Measurements from ENCODE around the gene GIGYF1. TPM values are rescaled to one million over a fixed set of nuclear protein-coding genes. Genes with fewer than 3 reads are reported as not detected.

The GIGYF1 gene
- total and polyA plus RNA-seq, 2 of the 13 experiments (the other 11 are each of a cell fraction or from before 2014, with no cell fraction given) = 7.6 to 16.1 TPM

DNA sequence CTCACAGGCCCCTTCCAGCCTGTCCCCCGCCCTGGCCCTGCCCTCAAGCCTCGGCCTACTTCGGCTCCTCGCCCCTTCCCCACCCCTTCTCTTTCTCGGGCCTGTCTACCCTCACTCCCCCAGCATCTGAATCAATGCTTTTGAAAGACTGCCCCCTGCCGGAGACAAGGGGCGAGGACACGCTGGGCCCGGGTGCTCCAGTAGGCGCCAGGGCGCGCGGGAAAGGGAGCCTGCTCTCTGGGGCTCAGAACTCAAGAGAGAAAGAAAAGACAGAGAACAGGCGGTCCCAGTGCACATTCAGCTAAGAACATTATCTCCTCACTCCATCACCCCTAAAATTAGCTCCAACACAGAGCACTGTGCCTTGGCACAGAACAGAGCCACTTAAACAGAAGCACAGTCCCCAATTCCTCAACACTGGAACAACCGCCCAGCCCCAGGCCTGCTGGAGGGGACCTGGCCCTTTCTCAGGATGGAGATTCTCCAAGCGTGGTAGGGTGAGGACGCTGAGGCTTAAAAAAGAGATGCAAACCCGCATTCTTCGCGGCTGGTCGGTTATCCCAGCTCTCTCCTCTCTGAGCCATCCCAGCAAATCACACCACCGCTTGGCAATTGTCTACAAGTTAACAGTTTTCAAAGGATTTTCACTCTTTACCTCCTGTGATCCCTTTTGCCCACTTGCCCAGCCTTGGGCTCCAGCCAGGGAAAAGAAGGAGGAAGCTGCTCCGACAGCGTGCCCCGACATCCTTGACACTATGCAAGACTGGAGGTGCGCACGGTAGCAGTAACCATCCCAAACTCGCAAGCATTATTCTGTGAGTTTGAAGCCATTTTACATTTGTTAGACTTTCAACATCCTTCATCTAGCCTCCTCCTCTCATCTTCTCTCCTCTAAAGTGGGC lies 2.1 kb downstream of the GIGYF1 start (continued):
- TF ChIP-seq FOXC1 (CRISPR knock-in tag; IDR thresholded peaks at IDR 0.05; ENCODE audit: borderline replicate concordance) (peak; percentile 37; the same call in 1 of the 2 replicates), ZNF672 (CRISPR knock-in tag; IDR thresholded peaks at IDR 0.05) (no peak), CCDC6 (CRISPR knock-in tag; IDR thresholded peaks at IDR 0.05) (no peak), ZNF20 (CRISPR knock-in tag; IDR thresholded peaks at IDR 0.05) (no peak), HNRNPUL1 (IDR thresholded peaks at IDR 0.05; ENCODE audit: low read depth, low read length) (no peak), SP5 (CRISPR knock-in tag; IDR thresholded peaks at IDR 0.05; ENCODE audit: borderline replicate concordance, low read depth) (no peak), TGIF2 (CRISPR knock-in tag; IDR thresholded peaks at IDR 0.05) (0 out of 2 replicates have a peak, but pooled peaks have one; percentile 22), ZNF720 (CRISPR knock-in tag; IDR thresholded peaks at IDR 0.05) (no peak), EED (CRISPR knock-in tag; IDR thresholded peaks at IDR 0.05) (no peak), POGZ (CRISPR knock-in tag; IDR thresholded peaks at IDR 0.05) (no peak), MEIS2 (CRISPR knock-in tag; IDR thresholded peaks at IDR 0.05) (no peak), HMGA1 (CRISPR knock-in tag; conservative IDR thresholded peaks at IDR 0.05) (no peak), ZNF749 (CRISPR knock-in tag; IDR thresholded peaks at IDR 0.05; ENCODE audit: borderline replicate concordance) (0 out of 2 replicates have a peak, but pooled peaks have one; percentile 23)
- TF ChIP-seq, protein P1, sequence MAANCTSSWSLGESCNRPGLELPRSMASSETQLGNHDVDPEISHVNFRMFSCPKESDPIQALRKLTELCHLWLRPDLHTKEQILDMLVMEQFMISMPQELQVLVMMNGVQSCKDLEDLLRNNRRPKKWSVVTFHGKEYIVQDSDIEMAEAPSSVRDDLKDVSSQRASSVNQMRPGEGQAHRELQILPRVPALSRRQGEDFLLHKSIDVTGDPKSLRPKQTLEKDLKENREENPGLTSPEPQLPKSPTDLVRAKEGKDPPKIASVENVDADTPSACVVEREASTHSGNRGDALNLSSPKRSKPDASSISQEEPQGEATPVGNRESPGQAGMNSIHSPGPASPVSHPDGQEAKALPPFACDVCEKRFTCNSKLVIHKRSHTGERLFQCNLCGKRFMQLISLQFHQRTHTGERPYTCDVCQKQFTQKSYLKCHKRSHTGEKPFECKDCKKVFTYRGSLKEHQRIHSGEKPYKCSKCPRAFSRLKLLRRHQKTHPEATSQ (CRISPR knock-in tag; IDR thresholded peaks at IDR 0.05; ENCODE audit: borderline replicate concordance) = no peak
- TF ChIP-seq, protein P2, sequence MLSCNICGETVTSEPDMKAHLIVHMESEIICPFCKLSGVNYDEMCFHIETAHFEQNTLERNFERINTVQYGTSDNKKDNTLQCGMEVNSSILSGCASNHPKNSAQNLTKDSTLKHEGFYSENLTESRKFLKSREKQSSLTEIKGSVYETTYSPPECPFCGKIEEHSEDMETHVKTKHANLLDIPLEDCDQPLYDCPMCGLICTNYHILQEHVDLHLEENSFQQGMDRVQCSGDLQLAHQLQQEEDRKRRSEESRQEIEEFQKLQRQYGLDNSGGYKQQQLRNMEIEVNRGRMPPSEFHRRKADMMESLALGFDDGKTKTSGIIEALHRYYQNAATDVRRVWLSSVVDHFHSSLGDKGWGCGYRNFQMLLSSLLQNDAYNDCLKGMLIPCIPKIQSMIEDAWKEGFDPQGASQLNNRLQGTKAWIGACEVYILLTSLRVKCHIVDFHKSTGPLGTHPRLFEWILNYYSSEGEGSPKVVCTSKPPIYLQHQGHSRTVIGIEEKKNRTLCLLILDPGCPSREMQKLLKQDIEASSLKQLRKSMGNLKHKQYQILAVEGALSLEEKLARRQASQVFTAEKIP (CRISPR knock-in tag; IDR thresholded peaks at IDR 0.05; ENCODE audit: borderline replicate concordance) = no peak
- TF ChIP-seq, protein P3, sequence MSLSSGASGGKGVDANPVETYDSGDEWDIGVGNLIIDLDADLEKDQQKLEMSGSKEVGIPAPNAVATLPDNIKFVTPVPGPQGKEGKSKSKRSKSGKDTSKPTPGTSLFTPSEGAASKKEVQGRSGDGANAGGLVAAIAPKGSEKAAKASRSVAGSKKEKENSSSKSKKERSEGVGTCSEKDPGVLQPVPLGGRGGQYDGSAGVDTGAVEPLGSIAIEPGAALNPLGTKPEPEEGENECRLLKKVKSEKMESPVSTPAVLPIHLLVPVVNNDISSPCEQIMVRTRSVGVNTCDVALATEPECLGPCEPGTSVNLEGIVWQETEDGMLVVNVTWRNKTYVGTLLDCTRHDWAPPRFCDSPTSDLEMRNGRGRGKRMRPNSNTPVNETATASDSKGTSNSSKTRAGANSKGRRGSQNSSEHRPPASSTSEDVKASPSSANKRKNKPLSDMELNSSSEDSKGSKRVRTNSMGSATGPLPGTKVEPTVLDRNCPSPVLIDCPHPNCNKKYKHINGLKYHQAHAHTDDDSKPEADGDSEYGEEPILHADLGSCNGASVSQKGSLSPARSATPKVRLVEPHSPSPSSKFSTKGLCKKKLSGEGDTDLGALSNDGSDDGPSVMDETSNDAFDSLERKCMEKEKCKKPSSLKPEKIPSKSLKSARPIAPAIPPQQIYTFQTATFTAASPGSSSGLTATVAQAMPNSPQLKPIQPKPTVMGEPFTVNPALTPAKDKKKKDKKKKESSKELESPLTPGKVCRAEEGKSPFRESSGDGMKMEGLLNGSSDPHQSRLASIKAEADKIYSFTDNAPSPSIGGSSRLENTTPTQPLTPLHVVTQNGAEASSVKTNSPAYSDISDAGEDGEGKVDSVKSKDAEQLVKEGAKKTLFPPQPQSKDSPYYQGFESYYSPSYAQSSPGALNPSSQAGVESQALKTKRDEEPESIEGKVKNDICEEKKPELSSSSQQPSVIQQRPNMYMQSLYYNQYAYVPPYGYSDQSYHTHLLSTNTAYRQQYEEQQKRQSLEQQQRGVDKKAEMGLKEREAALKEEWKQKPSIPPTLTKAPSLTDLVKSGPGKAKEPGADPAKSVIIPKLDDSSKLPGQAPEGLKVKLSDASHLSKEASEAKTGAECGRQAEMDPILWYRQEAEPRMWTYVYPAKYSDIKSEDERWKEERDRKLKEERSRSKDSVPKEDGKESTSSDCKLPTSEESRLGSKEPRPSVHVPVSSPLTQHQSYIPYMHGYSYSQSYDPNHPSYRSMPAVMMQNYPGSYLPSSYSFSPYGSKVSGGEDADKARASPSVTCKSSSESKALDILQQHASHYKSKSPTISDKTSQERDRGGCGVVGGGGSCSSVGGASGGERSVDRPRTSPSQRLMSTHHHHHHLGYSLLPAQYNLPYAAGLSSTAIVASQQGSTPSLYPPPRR (CRISPR knock-in tag; IDR thresholded peaks at IDR 0.05; ENCODE audit: borderline replicate concordance) = peak; percentile 15; the same call in 1 of the 2 replicates

Measured in HepG2 (cell line).